ENCODE results near the gene MICAL3.

MICAL3 gene

DNA sequence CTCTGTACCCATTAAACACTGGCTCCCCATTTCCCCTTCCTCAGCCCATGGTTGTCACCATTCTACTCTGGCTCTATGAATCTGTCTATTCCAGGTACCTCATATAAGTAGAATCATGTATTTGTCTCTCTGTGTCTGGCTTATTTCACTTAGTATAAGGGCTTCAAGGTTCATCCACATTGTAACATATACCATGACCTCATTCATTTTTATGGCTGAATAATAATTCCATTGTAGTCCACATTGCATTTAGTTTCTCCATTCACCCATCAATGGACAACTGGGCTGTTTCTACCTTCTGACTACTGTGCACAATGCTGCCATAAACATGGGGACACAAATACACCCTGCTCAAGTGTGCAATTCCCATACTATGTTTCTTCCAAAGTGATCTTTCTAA lies 97.3 kb downstream of the MICAL3 start:
- no peak for DNase-seq (ENCODE audit: low read depth)

DNA sequence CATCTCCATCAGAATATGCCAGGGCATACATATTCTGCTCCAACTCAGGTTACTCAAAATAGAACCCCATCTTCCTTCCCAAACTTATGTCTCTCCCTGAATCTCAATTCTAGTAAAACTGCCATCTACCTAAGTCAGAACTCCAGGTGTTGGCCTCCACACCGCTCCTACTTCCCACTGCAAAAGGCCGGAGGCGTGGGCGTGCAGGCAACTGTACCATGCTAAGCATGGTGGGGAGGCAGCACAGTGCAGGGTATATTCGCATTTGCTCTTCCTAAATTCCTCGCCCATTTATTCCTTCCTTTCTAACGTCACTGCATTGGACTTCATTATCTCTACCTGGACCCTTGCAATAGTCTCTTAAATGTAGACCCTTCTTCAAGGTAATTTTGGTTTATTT lies 97.8 kb downstream of the MICAL3 start:
- no peak for DNase-seq (ENCODE audit: low read depth)

DNA sequence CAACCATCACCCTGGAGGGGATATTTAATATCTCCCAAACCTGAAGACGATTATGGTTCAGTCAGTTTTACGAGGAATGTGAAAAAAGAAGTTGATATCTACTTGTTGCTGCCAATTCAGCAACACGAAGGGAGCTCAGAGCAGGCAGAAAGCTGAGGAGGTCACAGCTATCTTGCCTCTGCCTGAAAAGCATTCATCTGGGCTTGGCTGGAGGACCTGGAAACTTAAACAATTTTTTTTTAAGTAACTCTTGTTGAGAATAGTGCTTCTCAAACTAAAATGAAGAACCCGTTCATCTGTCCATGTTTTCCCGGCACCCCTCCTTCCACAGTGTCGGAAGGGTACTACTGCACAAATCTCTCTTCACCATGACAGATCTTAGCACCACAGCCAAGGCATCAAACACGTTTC lies 98.9 kb downstream of the MICAL3 start:
- no peak for DNase-seq (ENCODE audit: low read depth)

DNA sequence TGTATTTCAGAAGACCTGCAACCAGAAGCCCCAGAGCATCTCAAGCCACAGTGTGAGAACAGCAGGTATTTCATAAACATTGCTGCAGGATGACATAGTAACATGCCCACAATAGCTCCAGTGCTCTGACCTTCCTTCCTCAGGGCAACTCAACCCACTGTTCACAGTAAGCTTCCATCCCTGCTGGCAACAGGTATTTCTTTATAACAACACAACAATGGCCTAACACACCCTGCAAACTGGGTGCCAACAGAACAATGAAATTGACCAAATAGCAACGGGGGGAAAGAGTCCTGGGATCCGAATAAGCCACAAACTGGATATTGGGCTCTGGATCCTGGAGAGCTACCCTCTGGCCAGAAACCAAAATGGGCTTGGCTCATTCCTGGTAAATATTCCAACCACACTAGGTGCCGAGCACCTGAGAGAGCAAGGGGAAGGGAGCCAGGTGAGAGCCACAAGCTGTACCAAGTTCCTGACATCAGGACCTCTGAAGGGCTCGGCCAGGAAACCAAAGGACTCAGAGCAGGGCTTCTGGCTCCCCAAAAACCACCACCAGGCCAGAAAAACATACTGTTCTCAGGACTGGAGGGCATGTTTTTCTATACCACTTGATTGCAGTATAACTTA lies 99.5 kb downstream of the MICAL3 start:
- no peak for DNase-seq (ENCODE audit: low read depth)

DNA sequence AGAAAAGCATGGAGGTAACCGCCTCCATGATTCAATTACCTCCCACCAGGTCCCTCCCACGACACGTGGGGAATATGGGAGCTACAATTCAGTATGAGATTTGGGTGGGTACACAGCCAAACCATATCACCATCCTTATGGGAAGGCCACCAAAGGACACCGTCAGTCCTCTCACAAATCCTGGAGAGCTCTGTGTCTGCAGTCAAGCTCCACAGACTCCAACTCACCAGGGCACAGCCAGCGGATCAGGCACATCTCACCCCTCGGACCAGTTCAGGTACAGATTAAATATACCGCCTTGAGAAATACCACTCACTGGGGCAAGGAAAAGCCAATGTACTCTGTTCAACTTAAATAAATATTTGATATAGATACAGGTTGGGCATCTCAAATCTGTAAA lies 100.3 kb downstream of the MICAL3 start:
- DNase-seq (ENCODE audit: low read depth), result no peak

DNA sequence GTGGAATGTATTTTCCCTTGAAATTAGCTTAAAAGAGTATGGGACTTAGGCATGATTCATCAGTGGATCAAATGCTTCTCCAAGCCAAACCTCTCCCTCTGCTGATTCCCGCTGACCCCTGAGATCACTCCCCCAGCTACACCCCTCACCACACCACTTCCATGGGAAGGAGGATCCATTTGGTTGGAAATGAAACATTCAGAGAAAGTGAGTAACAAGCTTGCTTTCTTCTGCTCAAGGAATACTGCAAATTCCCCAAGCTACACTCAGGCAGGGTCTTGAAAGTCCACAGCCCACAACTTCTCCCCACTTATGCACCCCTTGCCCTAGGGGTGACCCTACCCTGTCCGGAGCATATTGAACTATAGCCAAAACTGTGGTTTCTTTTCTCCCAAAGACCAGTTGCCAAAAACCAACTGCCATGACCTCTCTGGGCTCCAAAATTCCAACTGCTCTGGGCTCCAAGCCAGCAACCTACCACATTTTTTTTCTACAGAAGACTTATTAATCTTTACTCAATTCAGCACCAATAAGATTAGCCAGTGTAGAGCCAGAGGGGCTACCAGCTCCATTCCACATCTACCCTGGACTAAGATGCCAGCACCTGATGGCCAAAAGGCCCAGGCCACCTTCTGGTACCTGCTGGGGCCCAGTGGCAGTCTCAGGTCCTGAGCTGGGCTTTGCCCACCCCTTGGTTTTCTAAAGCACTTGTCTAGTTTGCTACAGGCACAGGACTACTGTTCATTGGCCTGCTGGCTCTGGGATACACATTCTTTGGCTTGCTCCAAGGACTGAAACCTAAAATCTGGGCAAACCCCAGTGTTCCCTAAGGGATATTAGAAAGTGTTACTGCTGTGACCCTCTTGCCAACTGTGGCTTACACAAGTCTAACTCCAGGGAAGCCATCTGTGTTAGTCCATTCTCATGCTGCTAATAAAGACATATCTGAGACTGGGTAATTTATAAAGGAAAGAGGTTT lies 101.1 kb downstream of the MICAL3 start:
- no peak for DNase-seq (ENCODE audit: low read depth)

DNA sequence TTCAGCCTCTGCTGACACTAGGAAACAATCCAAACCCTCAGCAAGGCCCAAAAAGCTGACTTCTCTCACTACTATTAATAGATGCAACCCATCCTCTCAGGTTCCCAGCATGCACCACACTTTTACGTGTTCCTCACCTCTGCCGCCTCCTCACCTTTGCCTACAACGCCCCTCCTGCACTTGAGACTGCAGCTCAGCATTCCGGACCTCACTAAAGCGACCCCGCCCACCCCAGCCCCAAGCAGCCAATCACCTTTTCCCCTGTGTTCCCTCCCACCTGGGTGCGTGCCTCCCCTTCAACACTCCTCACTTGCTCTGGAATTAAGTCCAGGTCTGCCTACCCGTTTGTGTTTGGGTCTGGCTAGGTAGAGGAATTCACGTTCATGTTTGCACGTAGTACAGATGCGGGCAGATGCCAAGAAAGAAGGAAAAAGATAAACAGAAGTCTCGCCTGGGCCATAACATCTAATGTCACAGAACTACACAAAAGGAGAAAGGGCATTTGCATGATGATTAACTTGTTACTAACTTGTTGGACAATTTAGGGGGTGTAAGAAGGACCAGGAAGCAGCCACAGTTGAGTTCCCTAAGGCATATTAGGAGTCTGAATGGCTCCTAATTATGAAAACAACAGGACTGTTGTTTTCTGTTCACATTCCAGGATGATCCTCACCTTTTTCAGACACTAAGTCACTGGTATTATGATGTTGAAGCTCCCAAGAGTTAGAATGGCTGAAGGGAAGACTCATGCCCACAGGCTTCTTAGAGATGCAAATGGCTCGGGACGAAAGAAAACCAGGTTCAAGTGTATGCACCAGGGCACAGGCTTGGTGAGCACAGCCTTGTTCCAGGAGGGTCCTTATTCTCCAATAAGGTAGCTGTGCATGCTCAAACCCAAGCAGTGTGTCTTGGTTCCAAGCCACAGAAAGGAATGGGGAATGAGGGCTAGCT lies 102.2 kb downstream of the MICAL3 start:
- DNase-seq (ENCODE audit: low read depth), result no peak

DNA sequence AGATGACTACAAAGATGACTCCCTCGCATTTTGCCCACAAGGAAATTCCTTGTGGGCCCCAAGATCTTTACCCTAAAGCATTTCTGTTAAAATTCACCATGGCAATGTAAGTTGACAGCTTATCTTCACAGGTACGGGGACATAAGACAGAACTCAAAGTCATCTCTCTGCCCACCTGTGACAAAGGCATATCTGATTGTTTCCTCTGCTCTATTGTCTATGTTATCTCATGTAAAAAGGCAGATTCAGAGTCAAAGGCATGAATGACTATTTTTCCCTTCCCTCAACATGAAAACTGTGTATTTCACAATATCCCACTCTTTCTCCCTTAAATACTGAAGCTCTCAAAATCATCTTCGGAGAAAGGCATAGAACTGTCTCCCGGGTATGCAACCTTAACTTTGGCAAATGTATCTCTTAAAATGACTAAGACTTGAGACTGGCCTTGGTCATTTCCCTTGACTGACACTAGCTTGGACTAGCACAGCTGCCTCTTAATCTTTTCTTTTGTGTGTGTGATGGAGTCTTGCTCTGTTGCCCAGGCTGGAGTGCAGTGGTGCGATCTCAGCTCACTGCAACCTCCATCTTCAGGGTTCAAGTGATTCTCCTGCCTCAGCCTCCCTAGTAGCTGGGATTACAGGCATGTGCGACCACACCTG lies 103.2 kb downstream of the MICAL3 start:
- no peak for DNase-seq (ENCODE audit: low read depth)

DNA sequence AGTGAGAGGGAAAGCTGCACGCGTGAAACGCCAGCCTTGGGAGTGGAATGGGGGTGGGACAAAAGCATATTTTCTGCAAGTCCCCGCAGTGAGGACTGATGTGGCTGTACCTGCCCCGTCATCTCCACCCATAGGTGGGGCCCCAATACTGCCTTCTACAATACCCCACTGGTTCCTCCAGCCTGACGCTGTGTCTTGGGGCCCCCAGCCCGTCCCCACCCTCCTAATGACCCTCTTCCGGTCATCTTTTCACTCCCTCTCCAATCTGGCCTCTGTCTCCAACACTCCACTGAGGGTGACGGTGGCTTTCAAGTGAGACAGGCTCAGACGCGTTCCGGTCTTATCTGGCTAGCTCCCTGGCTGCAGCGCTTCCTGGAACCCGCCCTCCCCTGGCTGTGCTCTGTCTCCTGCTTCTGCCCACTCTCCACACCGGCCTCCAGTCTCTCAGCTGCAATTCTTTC lies 104.2 kb downstream of the MICAL3 start:
- DNase-seq (ENCODE audit: low read depth), result no peak

DNA sequence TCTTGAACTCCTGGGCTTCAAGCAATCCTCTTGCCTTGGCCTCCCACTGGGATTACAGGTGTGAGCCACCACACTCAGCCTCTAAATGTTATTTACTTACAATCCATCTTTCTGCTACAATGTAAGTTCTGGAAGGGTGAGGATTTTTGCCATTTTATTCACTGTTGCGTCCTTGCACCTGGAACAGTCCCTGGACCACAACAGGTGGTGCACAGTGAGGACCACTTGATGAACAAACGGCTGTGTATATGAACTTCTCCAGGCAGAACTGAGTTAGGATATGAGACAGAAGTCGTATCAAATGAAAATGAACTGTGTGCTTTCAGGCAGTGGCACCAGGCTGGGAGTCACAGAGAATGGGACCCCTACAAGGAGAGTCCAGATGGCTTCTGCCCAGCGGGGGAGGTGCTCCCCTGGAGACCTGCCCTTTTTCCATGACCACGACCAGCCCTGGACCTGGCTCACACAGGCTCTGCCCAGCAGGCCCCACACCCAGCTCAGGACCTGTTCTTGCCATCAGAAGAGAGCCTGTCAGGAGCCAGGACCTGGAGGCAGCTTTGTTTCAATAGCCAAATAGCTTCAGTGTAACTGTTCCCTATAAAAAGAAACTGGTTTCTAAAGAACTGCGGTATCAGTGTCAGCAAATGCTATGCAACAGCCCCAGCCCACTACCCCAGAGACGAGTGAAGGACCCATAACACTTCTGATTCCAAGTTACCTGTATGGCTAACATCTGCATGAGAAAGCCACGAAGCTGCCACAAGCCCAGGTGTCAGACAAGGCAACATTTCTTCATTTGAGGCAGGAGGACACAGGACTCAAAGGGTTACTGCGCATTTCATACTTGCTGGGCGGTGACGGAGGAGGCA lies 104.9 kb downstream of the MICAL3 start:
- DNase-seq (ENCODE audit: low read depth), result no peak

DNA sequence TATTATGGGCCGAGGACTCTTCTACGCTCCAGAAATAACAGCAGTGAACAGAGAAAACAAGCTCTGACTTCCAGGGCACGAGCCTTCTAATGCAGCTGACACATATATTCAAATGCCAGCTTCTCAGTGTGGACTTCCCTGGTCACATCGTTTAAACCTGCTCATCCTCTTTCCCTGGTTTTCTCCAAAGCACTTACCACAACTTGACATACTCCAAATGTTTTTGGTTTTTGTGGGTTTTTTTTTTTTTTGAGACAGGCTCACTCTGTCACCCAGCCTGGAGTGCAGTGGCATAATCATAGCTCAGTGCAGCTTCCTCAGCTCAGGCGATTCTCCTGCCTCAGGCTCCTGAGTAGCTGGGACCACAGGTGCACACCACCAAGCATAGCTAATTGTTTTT lies 105.5 kb downstream of the MICAL3 start:
- no peak for DNase-seq (ENCODE audit: low read depth)

DNA sequence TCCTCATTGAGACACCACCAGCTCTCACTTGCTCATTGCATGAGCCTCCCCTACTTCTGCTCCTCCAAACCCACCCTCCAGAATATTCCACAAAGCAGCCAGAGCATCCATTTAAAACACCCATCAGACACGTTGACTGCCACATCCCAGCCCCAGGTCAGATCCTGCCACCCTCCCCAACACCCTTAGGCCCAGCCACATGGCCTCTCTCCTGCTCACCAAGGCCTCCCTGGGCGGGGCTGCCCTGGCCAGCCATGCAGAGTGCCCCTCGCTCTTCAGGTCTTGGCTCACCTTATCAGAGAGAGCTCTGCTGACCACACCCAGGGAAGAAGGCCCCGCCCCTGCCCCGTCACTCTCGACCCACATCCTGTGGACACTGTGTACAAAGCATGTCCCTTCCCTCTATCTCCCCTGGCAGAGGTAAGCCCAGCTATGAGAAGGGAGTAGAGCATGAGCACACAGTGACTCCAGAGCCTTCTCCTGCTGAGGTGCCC lies 106.8 kb downstream of the MICAL3 start:
- no peak for DNase-seq (ENCODE audit: low read depth)

DNA sequence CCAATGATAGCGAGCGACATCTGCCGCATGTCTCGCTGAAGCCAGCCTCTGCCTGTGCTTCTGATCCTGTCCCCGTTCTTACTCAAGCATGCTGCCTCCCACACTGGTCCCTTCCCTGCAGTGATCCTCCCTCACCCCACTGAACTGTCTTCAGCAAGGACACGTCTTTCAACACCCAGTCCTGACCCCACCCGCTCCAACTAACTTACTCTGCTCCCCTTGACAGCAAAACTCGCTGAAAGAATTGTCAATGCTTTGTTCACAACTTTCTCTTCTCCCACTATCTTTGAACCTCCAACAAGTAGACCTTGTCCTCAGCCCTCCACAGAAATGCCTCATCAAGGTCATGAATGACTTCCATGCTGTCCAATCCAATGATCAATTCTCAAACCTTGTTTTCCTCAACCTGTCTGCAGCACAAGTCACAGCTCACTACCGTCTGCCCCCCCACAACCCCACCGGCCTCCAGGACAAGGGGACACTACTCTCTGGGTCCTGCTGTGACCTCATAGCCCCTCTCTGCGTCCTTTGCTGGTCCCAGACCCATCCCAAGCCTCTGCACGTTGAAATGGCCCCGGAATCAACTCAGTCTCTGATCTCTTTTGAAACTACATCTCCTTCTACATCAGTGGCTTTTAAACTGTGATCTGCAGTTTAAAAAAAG lies 108.0 kb downstream of the MICAL3 start:
- no peak for DNase-seq (ENCODE audit: low read depth)

DNA sequence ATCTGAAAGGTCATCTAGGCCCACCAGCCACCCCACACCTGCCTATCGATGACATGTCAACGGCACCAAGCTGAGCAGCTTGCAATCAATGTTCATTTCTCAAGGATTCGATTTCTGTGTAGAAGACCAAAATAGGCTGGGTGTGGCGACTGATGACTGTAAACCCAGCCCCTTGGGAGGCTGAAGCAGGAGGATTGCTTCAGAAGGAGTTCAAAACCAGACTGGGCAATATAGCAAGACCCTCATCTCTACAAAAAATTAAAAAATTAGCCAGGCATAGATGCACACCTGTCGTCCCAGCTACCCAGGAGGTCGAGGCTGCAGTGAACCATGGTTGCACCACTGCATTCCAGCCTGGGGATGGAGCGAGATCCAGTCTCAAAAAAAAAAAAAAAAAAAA lies 108.7 kb downstream of the MICAL3 start:
- DNase-seq (ENCODE audit: low read depth), result no peak

DNA sequence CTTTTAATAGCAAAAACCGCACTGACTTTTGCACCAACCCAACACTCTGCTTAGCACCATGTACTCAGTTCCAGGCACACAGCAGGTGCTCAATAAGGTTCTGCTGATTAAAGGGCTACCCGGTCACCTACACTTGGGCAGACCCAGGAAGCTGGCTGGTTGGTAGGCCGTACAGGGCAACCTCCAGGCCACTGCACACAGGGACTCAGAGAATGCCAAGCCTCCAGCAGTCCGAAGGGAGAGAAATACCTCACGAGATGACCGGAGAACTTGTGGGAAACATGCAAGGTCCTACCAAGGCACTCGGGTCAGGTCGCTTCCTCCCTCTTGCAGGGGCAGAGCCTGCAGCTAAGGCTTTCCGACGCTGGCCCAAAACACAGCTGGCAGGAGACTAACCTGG lies 109.2 kb downstream of the MICAL3 start:
- no peak for DNase-seq (ENCODE audit: low read depth)

DNA sequence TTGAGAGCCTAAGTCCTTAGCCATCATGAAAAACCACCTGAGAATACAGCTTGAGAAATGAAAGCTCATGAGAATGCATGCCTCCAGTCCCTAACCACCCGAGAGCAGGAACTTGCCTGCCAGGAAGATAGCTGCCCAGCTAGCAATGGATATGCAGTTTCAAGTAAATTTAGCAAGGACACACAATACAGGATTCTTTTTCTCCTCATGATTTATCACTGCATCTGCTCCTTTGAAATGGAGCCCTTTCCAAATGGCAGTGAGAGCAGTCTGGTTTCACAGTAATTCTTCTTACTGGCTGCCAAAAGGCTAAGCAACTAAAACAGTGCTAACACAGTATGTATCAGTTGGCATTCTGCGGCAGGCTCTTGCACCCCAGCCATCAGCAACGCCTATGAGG lies 109.9 kb downstream of the MICAL3 start:
- no peak for DNase-seq (ENCODE audit: low read depth)

DNA sequence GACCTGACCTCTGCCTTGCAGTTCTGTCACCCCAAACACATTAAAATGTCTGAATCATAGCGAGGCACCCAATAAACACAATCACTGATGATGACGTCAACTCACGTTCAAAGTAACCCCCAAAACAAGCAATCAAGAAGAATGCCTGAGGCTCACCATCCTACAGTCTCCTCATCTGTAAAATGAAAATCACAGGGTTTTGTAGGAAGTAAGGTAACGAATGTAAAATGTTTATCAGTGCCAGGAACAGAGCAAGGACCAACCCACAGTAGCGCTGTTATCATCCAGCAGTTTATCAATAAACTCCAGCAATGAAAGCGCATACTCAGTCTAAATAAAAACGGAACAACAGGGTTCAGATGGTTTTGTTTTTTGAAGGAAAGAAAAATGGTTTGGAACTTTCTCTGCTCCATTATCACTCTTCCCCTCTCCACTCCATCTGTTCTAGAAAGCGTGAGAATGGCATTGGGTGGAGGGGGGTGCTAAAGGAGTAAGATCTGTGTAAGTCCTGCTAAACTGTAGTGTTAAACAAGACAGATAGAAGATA lies 110.5 kb downstream of the MICAL3 start:
- no peak for DNase-seq (ENCODE audit: low read depth)

DNA sequence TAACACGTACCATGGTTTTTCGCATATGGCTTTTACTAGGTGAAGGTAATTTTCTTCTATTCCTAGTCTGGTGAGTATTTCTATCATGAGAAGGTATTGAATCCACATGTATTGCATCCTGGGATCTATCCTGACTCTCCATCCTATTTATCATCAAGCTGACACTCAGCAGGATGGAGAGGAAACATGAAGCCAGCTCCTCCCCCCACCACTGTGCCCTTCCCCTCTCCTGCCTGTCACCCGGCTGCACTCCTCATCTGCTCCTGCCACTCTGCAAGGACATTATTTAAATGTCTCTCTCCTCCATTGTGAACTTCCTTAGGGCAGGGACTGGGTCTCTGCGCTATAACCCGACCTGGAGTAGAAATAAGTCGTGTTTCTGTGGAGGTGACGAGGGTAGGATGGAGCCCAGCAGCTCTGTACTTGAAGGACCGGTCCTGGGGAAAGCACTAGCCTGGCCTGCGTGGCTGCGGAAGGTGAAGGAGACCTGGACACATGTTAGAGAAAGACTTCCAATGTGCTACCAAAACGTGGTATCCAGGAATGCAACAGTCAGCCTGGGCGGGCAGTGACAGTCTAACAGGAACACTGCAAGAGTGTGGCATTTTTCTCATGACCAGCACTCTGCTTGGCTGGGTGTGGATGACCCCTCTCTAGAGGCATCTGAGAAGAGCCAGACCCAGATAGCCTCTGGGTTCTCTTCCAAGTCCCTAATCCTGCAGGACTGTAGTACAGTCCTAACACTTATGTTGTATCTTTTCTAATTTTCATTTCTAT lies 111.2 kb downstream of the MICAL3 start:
- DNase-seq (ENCODE audit: low read depth), result no peak

DNA sequence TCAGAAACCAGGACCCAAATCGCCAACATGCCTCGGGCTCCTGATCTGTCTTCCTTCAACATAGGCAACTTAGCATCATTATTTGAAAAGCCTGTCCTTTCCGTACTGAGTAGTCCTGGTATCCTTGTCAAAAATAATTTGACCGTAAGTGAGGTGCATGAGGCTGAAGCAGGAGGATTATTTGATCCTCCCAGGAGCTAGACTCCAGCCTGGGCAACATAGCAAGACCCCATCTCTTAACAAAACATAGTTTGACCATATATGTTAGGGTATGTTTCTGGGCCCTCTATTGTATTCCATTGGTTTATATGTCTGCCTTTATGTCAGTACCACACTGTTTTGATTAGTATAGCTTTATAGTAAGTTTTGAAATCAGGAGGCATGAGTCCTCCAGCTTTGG lies 112.5 kb downstream of the MICAL3 start:
- no peak for DNase-seq (ENCODE audit: low read depth)
